ENCODE results near the gene REEP3. TPM values are rescaled to one million over a fixed set of nuclear protein-coding genes. Genes with fewer than 3 reads are reported as not detected.

Gene REEP3
- total RNA-seq, 1 donor: 127 TPM

DNA sequence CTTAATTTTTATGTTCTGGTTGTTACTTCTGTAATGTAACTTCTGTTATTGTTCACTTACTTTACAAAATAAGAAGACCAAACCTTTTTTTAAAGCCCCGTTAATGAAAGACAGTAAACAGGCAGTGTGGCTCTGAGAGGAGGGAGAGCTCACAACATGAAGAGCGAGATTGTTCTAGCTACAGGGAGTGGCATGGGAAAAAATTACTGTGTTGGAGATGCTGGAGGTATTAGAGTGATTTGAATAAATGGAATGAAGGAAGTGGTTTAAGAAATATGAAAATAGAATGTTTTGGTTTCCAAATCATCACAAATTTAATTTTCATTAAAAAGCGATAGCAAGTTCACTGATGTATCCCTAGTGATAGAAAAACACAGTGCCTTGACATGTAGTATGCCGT is 31.8 kb downstream of the REEP3 start:
- H3K4me3 ChIP-seq (ENCODE audit: low read depth, low read length): no peak overlapping the region
- DNase-seq (ENCODE audit: low read depth): peak; percentile 83
- TF ChIP-seq, protein P1, sequence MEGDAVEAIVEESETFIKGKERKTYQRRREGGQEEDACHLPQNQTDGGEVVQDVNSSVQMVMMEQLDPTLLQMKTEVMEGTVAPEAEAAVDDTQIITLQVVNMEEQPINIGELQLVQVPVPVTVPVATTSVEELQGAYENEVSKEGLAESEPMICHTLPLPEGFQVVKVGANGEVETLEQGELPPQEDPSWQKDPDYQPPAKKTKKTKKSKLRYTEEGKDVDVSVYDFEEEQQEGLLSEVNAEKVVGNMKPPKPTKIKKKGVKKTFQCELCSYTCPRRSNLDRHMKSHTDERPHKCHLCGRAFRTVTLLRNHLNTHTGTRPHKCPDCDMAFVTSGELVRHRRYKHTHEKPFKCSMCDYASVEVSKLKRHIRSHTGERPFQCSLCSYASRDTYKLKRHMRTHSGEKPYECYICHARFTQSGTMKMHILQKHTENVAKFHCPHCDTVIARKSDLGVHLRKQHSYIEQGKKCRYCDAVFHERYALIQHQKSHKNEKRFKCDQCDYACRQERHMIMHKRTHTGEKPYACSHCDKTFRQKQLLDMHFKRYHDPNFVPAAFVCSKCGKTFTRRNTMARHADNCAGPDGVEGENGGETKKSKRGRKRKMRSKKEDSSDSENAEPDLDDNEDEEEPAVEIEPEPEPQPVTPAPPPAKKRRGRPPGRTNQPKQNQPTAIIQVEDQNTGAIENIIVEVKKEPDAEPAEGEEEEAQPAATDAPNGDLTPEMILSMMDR (IDR thresholded peaks at IDR 0.05; ENCODE audit: insufficient read depth, low read depth, low read length): no peak

DNA sequence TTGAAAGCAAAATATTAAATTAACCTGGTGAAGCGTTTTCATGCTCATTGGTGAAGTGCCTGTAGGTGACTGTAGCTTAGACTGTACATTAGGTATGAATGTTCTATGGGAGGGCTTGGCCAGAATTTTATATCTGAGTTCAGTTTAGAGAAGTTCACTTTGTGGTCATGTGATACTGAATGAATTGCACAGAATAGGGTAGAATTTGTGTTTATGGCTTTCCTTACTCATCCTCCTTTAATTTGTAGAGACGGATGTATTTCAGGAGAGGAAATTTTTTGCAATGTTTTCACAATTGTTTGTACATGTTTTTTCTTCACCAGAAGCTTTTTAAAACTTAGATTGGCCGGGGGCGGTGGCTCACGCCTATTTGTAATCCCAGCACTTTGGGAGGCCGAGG is 32.3 kb downstream of the REEP3 start:
- TF ChIP-seq, protein P1 (IDR thresholded peaks at IDR 0.05; ENCODE audit: insufficient read depth, low read depth, low read length): no peak
- no peak overlapping the region for H3K4me3 ChIP-seq (ENCODE audit: low read depth, low read length)
- peak; percentile 57 for DNase-seq (ENCODE audit: low read depth)

DNA sequence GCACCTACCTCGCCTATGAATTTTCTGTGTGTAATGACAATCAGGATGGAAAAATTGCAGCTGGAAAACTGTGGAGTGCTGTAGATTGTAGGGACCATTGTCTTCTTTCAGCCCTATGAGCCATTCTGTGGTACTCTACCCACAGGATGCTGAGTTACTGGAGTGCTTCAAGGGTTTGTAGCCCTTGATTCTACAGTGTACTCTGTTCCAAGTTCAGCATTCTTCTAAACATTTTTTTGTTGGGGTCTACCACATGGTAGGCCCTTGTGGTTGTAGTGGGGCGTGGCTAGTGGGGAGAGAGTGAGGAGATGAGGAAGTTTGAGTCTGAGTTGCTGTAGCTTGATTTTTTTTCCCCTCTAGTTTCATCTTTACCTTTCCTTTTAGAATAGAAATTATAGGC is 33.5 kb downstream of the REEP3 start:
- no peak overlapping the region for H3K4me3 ChIP-seq (ENCODE audit: low read depth, low read length)
- TF ChIP-seq, protein P1 (IDR thresholded peaks at IDR 0.05; ENCODE audit: insufficient read depth, low read depth, low read length): no peak
- DNase-seq (ENCODE audit: low read depth): peak; percentile 81

DNA sequence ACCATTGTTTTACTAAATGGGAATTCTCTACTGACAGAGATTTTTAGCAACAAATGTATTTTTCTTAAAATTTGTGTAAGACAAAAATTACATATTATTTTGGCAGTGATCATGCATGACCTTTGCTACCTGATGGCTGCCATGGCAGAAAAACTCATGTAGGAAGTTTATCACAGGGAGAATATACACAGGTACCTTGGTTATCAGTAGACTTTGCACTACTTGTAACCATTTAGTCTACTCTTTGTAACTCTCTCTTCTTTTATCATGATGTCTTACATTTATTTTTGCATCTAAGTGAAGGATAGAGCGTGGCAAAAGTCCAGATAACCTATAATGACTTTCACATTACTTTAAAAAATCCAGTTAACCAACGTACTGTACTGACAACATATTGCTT is 34.1 kb downstream of the REEP3 start:
- no peak overlapping the region for H3K4me3 ChIP-seq (ENCODE audit: low read depth, low read length)
- no peak for DNase-seq (ENCODE audit: low read depth)
- TF ChIP-seq, protein P1 (IDR thresholded peaks at IDR 0.05; ENCODE audit: insufficient read depth, low read depth, low read length): no peak

DNA sequence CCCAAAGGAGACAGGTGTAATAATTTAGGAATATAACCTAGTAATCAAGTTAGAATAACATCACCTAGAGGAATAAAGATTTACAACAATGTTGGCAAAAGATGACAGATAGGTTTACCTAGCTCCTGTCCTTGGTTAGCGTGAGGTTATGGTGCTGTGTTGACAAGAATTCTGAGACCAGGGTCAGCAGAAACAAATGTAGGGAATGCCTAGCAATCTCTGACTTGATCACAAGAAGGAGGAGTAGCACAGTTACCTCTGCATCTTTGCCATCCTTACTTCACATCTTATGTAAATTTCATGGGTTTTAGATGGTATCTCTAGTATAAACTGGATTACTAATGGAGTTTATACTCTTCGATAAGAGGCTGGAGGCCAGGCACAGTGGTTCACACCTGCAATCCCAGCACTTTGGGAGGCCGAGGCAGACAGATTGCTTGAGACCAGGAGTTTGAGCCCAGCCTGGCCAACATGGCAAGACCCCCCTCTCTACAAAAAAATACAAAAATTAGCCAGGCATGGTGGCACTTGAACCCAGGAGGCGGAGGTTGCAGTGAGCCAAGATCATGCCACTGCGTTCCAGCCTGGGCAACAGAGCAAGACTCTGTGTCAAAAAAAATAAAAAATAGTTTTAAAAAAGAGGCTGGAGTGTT is 37.1 kb downstream of the REEP3 start:
- DNase-seq (ENCODE audit: low read depth): no peak
- no peak overlapping the region for H3K4me3 ChIP-seq (ENCODE audit: low read depth, low read length)
- TF ChIP-seq, protein P1 (IDR thresholded peaks at IDR 0.05; ENCODE audit: insufficient read depth, low read depth, low read length): no peak

DNA sequence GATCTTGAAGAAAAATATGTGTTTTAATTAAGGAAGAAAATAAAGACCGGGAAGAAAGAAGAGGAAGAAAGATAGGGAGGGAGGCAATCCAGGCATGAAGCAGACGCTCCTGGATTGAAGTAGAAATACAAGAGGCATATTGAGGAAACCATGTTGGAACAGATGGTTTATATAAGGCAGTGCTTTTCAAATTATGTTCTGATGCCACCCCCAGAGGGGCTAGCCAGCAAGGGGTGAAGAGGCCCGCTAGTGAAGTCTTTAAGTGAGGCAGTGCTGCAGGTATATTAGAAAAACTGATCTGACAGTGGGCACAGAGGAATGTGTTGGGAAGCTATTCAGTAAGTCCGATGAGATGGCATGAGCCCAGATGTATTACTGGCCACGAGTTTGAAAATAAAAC is 40.1 kb downstream of the REEP3 start:
- no peak overlapping the region for H3K4me3 ChIP-seq (ENCODE audit: low read depth, low read length)
- no peak for DNase-seq (ENCODE audit: low read depth)
- TF ChIP-seq, protein P1 (IDR thresholded peaks at IDR 0.05; ENCODE audit: insufficient read depth, low read depth, low read length): no peak

DNA sequence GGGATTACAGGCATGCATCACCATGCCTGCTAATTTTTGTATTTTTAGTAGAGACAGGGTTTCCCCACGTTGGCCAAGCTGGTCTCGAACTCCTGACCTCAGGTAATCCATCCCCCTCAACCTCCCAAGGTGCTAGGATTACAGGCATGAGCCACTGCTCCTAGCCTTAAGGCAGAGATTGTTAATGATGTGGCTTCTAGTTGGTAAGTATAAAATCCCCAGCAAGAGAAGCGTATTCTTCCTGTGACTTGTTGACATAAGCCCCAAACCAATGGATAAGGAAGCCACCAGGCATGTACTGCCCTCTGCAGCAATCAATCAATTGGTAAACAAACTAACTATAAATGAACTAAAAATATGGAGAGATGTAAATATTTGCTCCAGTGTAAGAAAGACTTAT is 41.2 kb downstream of the REEP3 start:
- TF ChIP-seq, protein P1 (IDR thresholded peaks at IDR 0.05; ENCODE audit: insufficient read depth, low read depth, low read length): no peak
- no peak for DNase-seq (ENCODE audit: low read depth)
- no peak overlapping the region for H3K4me3 ChIP-seq (ENCODE audit: low read depth, low read length)

Data from fibroblast of villous mesenchyme (primary cell).